Measurements from ENCODE around the gene C20orf202. TPM values are rescaled to one million over a fixed set of nuclear protein-coding genes. Genes with fewer than 3 reads are reported as not detected.

Gene C20orf202
- polyA plus RNA-seq, 3 donors: 0.12 TPM; not detected in 2

- H3K4me3 ChIP-seq (replicated peaks in 1 of 3; ENCODE audit: low read depth in 2 of 3, low read length in 3 of 3): no peak overlapping the region
- H3K36me3 ChIP-seq (replicated peaks in 1 of 2; ENCODE audit: control insufficient read depth in 1 of 2, insufficient read depth in 2 of 2, low read length in 2 of 2): peaks cover 77 to 100% of the 10 kb centered on the region in 2 donors
- H2AFZ ChIP-seq (ENCODE audit: insufficient read depth, low read depth, low read length, poor library complexity, severe bottlenecking): no peak overlapping the region
- WGBS (ENCODE audit: insufficient coverage): 97% methylated on average over 5 of the region's 5 CpGs
- peaks cover 18% of the 10 kb centered on the region for H4K20me1 ChIP-seq (ENCODE audit: insufficient read depth, low read length)
- intact Hi-C loops (cut with micrococcal nuclease): no loop called here
- Mint-ChIP-seq H3K36me3 (peaks cover 88 to 93% of the 10 kb centered on the region in 2 donors), H3K27ac (peak overlapping the region in 1 of 7 donors; percentile 31), H3K4me1 (peaks cover 7% of the 10 kb centered on the region), H3K4me3 (no peak overlapping the region), H3K27me3 (ENCODE audit: low read depth in 3 of 3) (peaks cover 0 to under 1% (median 0%) of the 10 kb centered on the region in 3 donors), H3K9me3 (peaks cover 0 to 3% (median 0%) of the 10 kb centered on the region in 7 donors)
- H3K9me3 ChIP-seq (replicated peaks in 1 of 2; ENCODE audit: control insufficient read depth in 1 of 2, insufficient read depth in 1 of 2, low read length in 2 of 2): no peaks in the 10 kb centered on the region
- H3K27me3 ChIP-seq (ENCODE audit: control insufficient read depth in 2 of 2, insufficient read depth in 2 of 2, low read length in 2 of 2): no peaks in the 10 kb centered on the region
- no peak for TF ChIP-seq CTCF (IDR thresholded peaks at IDR 0.05)
- H3K27ac ChIP-seq (ENCODE audit: low read depth in 1 of 2, low read length in 2 of 2): no peak overlapping the region
- H3K4me2 ChIP-seq (replicated peaks; ENCODE audit: extremely low read depth, low read length, poor library complexity, severe bottlenecking): no peak overlapping the region
- H3K79me2 ChIP-seq (ENCODE audit: insufficient read depth, low read length): no peaks in the 10 kb centered on the region
- no peak overlapping the region for H3K9ac ChIP-seq (ENCODE audit: insufficient read depth, low read length, poor library complexity, severe bottlenecking)
- no peaks in the 10 kb centered on the region for H3K4me1 ChIP-seq (ENCODE audit: control insufficient read depth in 1 of 2, insufficient read depth in 2 of 2, low read length in 2 of 2)
- no peak for DNase-seq
These were observed 34.0 kb upstream of the C20orf202 start for GRCh38 chr20:1169224-1169623.

- Histone ChIP-seq H3K79me2 (ENCODE audit: insufficient read depth, low read length) (no peaks in the 10 kb centered on the region), H3K4me1 (ENCODE audit: control insufficient read depth in 1 of 2, insufficient read depth in 2 of 2, low read length in 2 of 2) (no peaks in the 10 kb centered on the region), H3K9me3 (replicated peaks in 1 of 2; ENCODE audit: control insufficient read depth in 1 of 2, insufficient read depth in 1 of 2, low read length in 2 of 2) (no peaks in the 10 kb centered on the region), H3K27ac (ENCODE audit: low read depth in 1 of 2, low read length in 2 of 2) (no peak overlapping the region), H4K20me1 (ENCODE audit: insufficient read depth, low read length) (peaks cover 18% of the 10 kb centered on the region), H2AFZ (ENCODE audit: insufficient read depth, low read depth, low read length, poor library complexity, severe bottlenecking) (no peak overlapping the region), H3K36me3 (replicated peaks in 1 of 2; ENCODE audit: control insufficient read depth in 1 of 2, insufficient read depth in 2 of 2, low read length in 2 of 2) (peaks cover 58 to 97% of the 10 kb centered on the region in 2 donors), H3K4me3 (replicated peaks in 1 of 3; ENCODE audit: low read depth in 2 of 3, low read length in 3 of 3) (no peak overlapping the region), H3K4me2 (replicated peaks; ENCODE audit: extremely low read depth, low read length, poor library complexity, severe bottlenecking) (no peak overlapping the region), H3K9ac (ENCODE audit: insufficient read depth, low read length, poor library complexity, severe bottlenecking) (no peak overlapping the region), H3K27me3 (ENCODE audit: control insufficient read depth in 2 of 2, insufficient read depth in 2 of 2, low read length in 2 of 2) (no peaks in the 10 kb centered on the region)
- Mint-ChIP-seq H3K4me3 (no peak overlapping the region), H3K27me3 (ENCODE audit: low read depth in 3 of 3) (peaks cover 0 to 2% (median 0%) of the 10 kb centered on the region in 3 donors), H3K9me3 (peaks cover 0 to 2% (median 0%) of the 10 kb centered on the region in 7 donors), H3K27ac (no peak overlapping the region), H3K36me3 (peaks cover 81 to 88% of the 10 kb centered on the region in 2 donors), H3K4me1 (no peaks in the 10 kb centered on the region)
- no peak for DNase-seq
- 100% methylated on average over 2 of the region's 4 CpGs for WGBS (ENCODE audit: insufficient coverage)
- TF ChIP-seq CTCF (IDR thresholded peaks at IDR 0.05): no peak
- intact Hi-C loops (cut with micrococcal nuclease): no loop called here
These were observed 31.7 kb upstream of the C20orf202 start for GRCh38 chr20:1171461-1172093.
